ENCODE results near the gene ATP5F1D. TPM values are rescaled to one million over a fixed set of nuclear protein-coding genes. Genes with fewer than 3 reads are reported as not detected.

The ATP5F1D gene
- total RNA-seq, 6 donors from 2014 or later, result 56.0 to 187 (median 113) TPM

DNA sequence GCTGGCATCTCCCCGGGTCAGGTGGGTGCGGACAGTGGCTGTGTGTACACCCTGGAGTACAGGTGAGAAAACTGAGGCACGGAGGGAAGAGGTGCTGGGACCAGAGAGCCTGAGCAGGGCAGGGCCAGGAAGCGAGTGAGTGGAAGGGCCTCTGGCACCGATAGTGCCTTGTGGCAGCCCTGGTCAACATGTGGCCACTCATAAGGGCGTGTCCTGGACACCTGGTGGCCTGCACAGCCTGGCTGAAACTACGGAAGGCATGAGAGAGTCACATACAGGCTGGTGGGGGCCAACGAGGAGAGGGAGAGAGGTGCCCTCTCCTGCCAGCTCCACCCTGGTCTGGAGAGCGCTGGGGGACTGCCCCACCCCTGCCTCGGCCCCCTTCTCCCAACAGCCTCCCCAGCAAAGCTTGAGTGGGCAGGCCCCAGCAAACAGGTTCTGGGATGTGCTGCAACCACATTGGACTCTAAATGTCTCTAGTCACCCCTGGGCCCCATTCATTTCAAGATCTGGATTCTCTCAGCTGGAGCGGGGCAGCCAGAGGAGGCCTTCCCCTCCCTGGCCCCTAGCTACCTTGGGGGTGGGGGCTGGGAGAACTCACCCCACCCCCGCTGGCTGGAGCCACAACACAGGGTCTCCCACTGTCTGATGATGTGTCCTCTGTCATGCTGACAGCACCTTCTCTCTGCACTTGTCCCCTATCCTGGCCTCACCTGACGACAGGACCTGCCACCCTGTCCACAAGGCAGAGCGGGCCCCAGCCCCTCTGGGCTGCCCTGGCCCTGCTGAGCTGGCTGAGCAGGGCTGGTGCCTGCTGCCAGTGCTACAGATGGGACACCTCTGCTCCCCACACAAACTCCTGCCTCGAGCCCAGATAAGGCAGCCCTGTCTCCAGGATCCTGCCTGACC lies 9.6 kb upstream of the ATP5F1D start:
- WGBS, 2 donors, result 65 to 83% methylated on average over 10 to 14 of the region's 15 CpGs
- peak overlapping the region in 3 of 4 donors; percentile 30 to 45 (median 43) for H3K27ac ChIP-seq
- ATAC-seq (ENCODE audit: low FRiP score in 2 of 2), result peak in 1 of 2 donors; percentile 63

DNA sequence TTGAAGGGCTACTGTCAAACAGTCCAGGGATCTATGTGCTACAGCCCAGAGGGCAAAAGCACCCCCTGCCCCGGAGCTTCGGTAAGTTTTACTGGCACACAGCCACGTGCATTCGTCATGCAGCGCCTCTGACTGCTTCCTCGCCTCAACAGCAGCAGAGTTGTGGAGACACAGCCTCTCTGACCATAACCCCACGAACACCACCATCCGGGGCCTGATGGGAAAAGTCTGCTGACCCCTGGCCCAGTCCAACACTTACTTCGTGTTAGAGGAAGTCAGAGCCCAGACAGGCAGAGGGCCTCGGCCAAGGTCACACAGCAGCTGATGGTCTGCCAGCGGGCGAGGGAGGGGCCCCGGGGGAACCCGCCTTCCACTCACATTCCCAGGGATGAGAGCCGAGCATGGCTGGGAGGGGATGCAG lies 8.9 kb upstream of the ATP5F1D start:
- H3K27ac ChIP-seq, result peak overlapping the region in 3 of 4 donors; percentile 30 to 45 (median 43)
- H3K4me1 ChIP-seq, result peaks cover 27 to 48% (median 32%) of the 10 kb centered on the region in 4 donors
- ATAC-seq (ENCODE audit: low FRiP score in 2 of 2) (peak; percentile 4 to 24), DNase-seq (no peak)
- H3K4me3 ChIP-seq, result no peak overlapping the region
- WGBS, 2 donors, result 37 to 45% methylated on average over 7 to 14 of the region's 15 CpGs
- peaks cover 0 to 8% (median 7%) of the 10 kb centered on the region in 4 donors for H3K36me3 ChIP-seq
- TF ChIP-seq POLR2AphosphoS5 (IDR thresholded peaks at IDR 0.05), result peak in 1 of 2 donors; percentile 20
- no peak for TF ChIP-seq EP300 (IDR thresholded peaks at IDR 0.05)
- H3K27me3 ChIP-seq, result peaks cover 0 to 9% (median 3%) of the 10 kb centered on the region in 4 donors
- no peaks in the 10 kb centered on the region for H3K9me3 ChIP-seq

More for the DNA sequence above, 9.6 kb upstream of the ATP5F1D start:
- Histone ChIP-seq H3K4me1 (peaks cover 21 to 41% (median 27%) of the 10 kb centered on the region in 4 donors), H3K4me3 (no peak overlapping the region), H3K36me3 (peaks cover 0 to 15% (median 13%) of the 10 kb centered on the region in 4 donors), H3K9me3 (no peaks in the 10 kb centered on the region), H3K27me3 (peaks cover 0 to 3% (median under 1%) of the 10 kb centered on the region in 4 donors)
- no peak for TF ChIP-seq EP300 (IDR thresholded peaks at IDR 0.05)
- TF ChIP-seq POLR2A (IDR thresholded peaks at IDR 0.05), result no peak
- no peak for TF ChIP-seq POLR2AphosphoS5 (IDR thresholded peaks at IDR 0.05)
- TF ChIP-seq, protein P1, sequence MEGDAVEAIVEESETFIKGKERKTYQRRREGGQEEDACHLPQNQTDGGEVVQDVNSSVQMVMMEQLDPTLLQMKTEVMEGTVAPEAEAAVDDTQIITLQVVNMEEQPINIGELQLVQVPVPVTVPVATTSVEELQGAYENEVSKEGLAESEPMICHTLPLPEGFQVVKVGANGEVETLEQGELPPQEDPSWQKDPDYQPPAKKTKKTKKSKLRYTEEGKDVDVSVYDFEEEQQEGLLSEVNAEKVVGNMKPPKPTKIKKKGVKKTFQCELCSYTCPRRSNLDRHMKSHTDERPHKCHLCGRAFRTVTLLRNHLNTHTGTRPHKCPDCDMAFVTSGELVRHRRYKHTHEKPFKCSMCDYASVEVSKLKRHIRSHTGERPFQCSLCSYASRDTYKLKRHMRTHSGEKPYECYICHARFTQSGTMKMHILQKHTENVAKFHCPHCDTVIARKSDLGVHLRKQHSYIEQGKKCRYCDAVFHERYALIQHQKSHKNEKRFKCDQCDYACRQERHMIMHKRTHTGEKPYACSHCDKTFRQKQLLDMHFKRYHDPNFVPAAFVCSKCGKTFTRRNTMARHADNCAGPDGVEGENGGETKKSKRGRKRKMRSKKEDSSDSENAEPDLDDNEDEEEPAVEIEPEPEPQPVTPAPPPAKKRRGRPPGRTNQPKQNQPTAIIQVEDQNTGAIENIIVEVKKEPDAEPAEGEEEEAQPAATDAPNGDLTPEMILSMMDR (IDR thresholded peaks at IDR 0.05), result peak in 1 of 6 experiments; percentile 6
- DNase-seq, result peak in 1 of 2 donors; percentile 85

DNA sequence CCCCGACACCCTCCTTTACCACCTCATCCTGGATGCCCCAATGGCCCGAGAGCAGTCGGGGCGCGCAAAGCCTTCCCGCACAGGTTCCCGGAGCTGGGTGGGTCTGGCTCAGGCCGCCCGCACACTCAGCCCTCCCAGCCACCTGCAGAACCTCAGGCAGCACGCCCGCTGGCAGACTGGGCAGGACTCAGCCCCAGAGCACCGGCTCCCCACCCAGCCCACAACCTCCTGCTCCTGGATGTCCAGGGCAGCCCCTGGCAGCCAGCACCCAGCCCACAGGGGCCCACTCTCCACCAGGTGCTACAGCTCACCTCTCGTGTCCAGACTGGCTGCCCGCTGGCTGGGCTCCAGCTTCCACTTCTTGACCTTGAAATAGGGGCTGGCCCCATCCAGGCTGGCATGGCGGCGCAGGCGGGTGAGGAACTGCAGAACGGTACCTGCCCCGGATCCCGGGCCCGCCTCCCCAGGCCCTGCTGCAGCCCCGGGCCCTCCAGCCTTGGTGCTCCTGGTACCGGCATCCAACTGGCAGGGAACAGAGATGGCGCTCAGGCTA lies 8.4 kb upstream of the ATP5F1D start:
- H3K4me3 ChIP-seq, result no peak overlapping the region
- H3K27ac ChIP-seq, result peak overlapping the region in 3 of 4 donors; percentile 30 to 45 (median 43)
- ATAC-seq (ENCODE audit: low FRiP score in 2 of 2) (peak in 1 of 2 donors; percentile 23), DNase-seq (peak in 1 of 2 donors; percentile 86)
- H3K4me1 ChIP-seq, result peaks cover 30 to 52% (median 35%) of the 10 kb centered on the region in 4 donors
- TF ChIP-seq POLR2A (IDR thresholded peaks at IDR 0.05), result no peak
- no peak for TF ChIP-seq POLR2AphosphoS5 (IDR thresholded peaks at IDR 0.05)
- H3K27me3 ChIP-seq, result peaks cover 0 to 9% (median 3%) of the 10 kb centered on the region in 4 donors
- peaks cover 0 to 3% (median 2%) of the 10 kb centered on the region in 4 donors for H3K36me3 ChIP-seq
- no peaks in the 10 kb centered on the region for H3K9me3 ChIP-seq
- WGBS, 2 donors, result 81% methylated on average over 24 of the region's 24 CpGs; no CpG with 5 or more reads in 1 of the 2 donors

DNA sequence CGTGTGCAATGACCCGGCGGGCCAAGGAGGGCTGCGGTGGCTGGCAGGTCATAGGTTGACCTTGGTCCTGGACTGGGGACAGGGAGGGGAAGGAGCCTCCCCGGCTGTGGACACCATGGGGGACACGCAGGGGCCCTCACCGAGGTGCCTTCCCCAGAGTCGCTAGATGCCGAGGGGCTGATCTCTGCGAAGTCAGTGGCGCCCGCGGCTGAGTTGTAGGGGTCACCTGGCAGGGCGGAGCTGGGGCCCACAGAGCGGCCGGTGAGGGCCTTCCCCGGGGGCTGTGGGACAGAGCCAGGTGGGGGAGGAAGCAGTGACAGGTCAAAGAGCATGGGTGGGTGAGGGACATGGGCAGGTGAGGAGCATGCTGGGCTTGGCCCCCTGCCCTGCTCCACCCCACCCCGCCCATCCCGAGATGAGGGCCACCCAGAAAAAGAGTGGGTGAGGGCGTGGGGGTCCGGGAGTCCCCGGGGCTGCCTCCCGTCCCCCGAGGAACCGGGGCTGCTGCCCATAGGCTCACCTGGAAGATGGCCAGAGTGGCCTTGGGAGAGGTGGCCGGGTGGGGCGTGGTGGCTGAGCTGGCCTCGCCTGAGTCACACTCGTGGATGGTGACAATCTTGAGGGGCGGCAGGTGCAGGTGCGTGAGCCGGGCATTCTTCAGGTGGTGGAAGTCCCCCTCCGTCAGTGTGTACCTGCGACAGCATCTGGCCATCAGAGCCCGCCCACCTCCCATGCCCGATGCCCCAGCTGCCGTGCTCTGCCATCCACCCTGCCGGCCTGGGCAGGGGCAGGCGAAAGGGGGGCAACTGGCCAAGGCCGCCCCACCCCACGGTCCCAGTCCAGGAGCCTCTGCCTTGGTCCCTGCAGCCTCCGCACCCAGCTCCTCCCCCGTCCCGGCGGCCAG lies 7.2 kb upstream of the ATP5F1D start:
- WGBS, 2 donors, result 91% methylated on average over 27 to 43 of the region's 45 CpGs
- peak in 1 of 2 donors; percentile 85 for DNase-seq
- no peak overlapping the region for H3K4me3 ChIP-seq

DNA sequence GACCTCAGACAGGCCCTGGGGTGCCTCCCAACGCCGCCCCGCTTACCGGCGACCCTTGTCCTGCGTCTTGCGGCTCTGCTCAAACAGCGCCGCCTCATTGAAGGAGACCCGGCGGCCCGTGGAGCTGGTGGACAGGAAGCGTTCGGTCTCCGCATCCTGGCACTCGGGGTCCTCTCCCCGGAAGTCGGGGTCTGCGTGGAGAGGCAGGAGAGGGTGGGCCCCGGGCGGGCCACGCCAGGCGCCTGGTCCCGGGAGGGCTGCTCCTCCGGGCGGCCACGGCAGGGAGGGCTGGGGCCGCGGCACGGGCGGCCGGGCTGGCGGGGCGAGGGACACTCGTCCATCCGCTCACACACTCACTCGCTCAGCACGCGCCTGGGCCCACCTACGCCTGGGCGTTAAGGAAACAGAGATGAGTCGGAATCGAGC lies 6.6 kb upstream of the ATP5F1D start:
- ATAC-seq (ENCODE audit: low FRiP score in 2 of 2), result no peak
- 93 to 94% methylated on average over 43 of the region's 43 CpGs for WGBS, 2 donors
- Histone ChIP-seq H3K4me1 (peaks cover 35 to 63% (median 40%) of the 10 kb centered on the region in 4 donors), H3K4me3 (no peak overlapping the region), H3K27ac (no peak overlapping the region), H3K9me3 (no peaks in the 10 kb centered on the region), H3K36me3 (no peaks in the 10 kb centered on the region), H3K27me3 (peaks cover 0 to 9% (median 3%) of the 10 kb centered on the region in 4 donors)
- DNase-seq, result peak in 1 of 2 donors; percentile 86
- TF ChIP-seq, protein P1 (IDR thresholded peaks at IDR 0.05), result no peak
- TF ChIP-seq EP300 (IDR thresholded peaks at IDR 0.05) (no peak), POLR2AphosphoS5 (IDR thresholded peaks at IDR 0.05) (no peak), POLR2A (IDR thresholded peaks at IDR 0.05) (no peak)

More for the DNA sequence above, 7.2 kb upstream of the ATP5F1D start:
- TF ChIP-seq POLR2A (IDR thresholded peaks at IDR 0.05), result no peak
- TF ChIP-seq, protein P1 (IDR thresholded peaks at IDR 0.05), result no peak
- TF ChIP-seq POLR2AphosphoS5 (IDR thresholded peaks at IDR 0.05), result no peak
- TF ChIP-seq EP300 (IDR thresholded peaks at IDR 0.05), result no peak
- ATAC-seq (ENCODE audit: low FRiP score in 2 of 2), result no peak
- Histone ChIP-seq H3K9me3 (no peaks in the 10 kb centered on the region), H3K36me3 (no peaks in the 10 kb centered on the region), H3K27ac (no peak overlapping the region), H3K27me3 (peaks cover 0 to 9% (median 3%) of the 10 kb centered on the region in 4 donors), H3K4me1 (peaks cover 32 to 61% (median 39%) of the 10 kb centered on the region in 4 donors)

Measured in upper lobe of left lung (tissue), 6 donors.